SK-N-SH treated with all-trans-retinoic acid at 6 μM for 48 hours (cell line): ENCODE measurements around the gene SLC25A53.

Experiments used
- CREB5 ChIP-seq: fragments of 250-450 bp; sonication (Bioruptor Pico); IDR thresholded peaks from 2 replicates; pipeline ENCODE4 v1.5.1; 2020; ENCODE audit warnings: low read depth, mild to moderate bottlenecking, moderate library complexity
- CSDC2 ChIP-seq: fragments of 250-450 bp; sonication (Bioruptor Pico); IDR thresholded peaks from 2 replicates; pipeline ENCODE4 v1.5.0; 2020; ENCODE audit warnings: mild to moderate bottlenecking, moderate library complexity
- ISL1 ChIP-seq: fragments of 250-450 bp; sonication (Bioruptor Pico); IDR thresholded peaks from 2 replicates; pipeline ENCODE4 v2.1.2; 2022; ENCODE audit warnings: mild to moderate bottlenecking, moderate library complexity
- PATZ1 ChIP-seq: fragments of 250-450 bp; sonication (Bioruptor Pico); IDR thresholded peaks from 2 replicates; pipeline ENCODE4 v1.8.0; 2020; ENCODE audit warnings: mild to moderate bottlenecking, moderate library complexity, borderline replicate concordance
- POU6F1 ChIP-seq: fragments of 250-450 bp; sonication (Bioruptor Pico); IDR thresholded peaks from 2 replicates; pipeline ENCODE4 v1.8.0; 2021; ENCODE audit warnings: low read depth, mild to moderate bottlenecking, moderate library complexity, borderline replicate concordance
- SNAI2 ChIP-seq: fragments of 250-450 bp; sonication (Bioruptor Pico); IDR thresholded peaks from 2 replicates; pipeline ENCODE4 v1.5.0; 2020; ENCODE audit warnings: mild to moderate bottlenecking, moderate library complexity
- TSHZ2 ChIP-seq: fragments of 250-450 bp; sonication (Bioruptor Pico); IDR thresholded peaks from 2 replicates; pipeline ENCODE4 v1.5.0; 2020; ENCODE audit warnings: mild to moderate bottlenecking, moderate library complexity
- ZFP30 ChIP-seq: fragments of 450-650 bp; formaldehyde crosslinking; IDR thresholded peaks from 2 replicates; pipeline ENCODE4 v1.5.0; 2022; ENCODE audit warnings: mild to moderate bottlenecking, moderate library complexity
- ZNF565 ChIP-seq: fragments of 450-650 bp; formaldehyde crosslinking; conservative IDR thresholded peaks from 2 replicates; pipeline ENCODE4 v1.5.0; 2020; ENCODE audit warnings: low read depth, mild to moderate bottlenecking, moderate library complexity
- ZNF70 ChIP-seq: fragments of 450-650 bp; formaldehyde crosslinking; IDR thresholded peaks from 2 replicates; pipeline ENCODE4 v1.5.0; 2020; ENCODE audit warnings: mild to moderate bottlenecking, moderate library complexity

GRCh38 chrX:104104676-104105075 is 52.1 kb downstream of the SLC25A53 start:
- TF ChIP-seq SNAI2 (CRISPR knock-in tag) (no peak), PATZ1 (no peak), CSDC2 (CRISPR knock-in tag) (no peak), TSHZ2 (CRISPR knock-in tag) (no peak), ISL1 (CRISPR knock-in tag) (no peak), ZFP30 (CRISPR knock-in tag) (no peak), POU6F1 (no peak), ZNF70 (no peak), CREB5 (no peak), ZNF565 (CRISPR knock-in tag) (no peak)
